ENCODE measurements around the gene SERPINE2.
"Not testable (repeated sequence)": the region's sequence is repeated elsewhere in the genome, so short reads cannot be mapped to it uniquely, and the experiment has no call there.

SERPINE2 gene

GRCh38 chr2:223939438-223939837 is 99.6 kb downstream of the SERPINE2 start:
- not testable (repeated sequence) for DNase-seq

GRCh38 chr2:223937535-223937934 is 101.6 kb downstream of the SERPINE2 start:
- no peak for DNase-seq

- no peak for DNase-seq
Measured at GRCh38 chr2:223936862-223937326, 102.2 kb downstream of the SERPINE2 start.

- DNase-seq, result no peak
Measured at GRCh38 chr2:223935459-223936125, 103.5 kb downstream of the SERPINE2 start.

- DNase-seq, result no peak
Measured at GRCh38 chr2:223934870-223935269, 104.2 kb downstream of the SERPINE2 start.

GRCh38 chr2:223932816-223933800 is 106.0 kb downstream of the SERPINE2 start:
- DNase-seq, result no peak

- no peak for DNase-seq
Measured at GRCh38 chr2:223930103-223930976, 108.7 kb downstream of the SERPINE2 start.

GRCh38 chr2:223929571-223930102 is 109.4 kb downstream of the SERPINE2 start:
- DNase-seq, result no peak

- no peak for DNase-seq
Measured at GRCh38 chr2:223928113-223929006, 110.7 kb downstream of the SERPINE2 start.

- no peak for DNase-seq
Measured at GRCh38 chr2:223925106-223925505, 114.0 kb downstream of the SERPINE2 start.

All from right forelimb (tissue), 1 donor.